ENCODE measurements around the gene POU2F2.

POU2F2 gene

GRCh38 chr19:42132030-42132628 lies at the start of gene POU2F2:
TSS of gene POU2F2 (minus strand) at chr19:42132446. CDS start at chr19:42132411, 35 bp downstream.
- DNase-seq (ENCODE audit: low spot score in 2 of 2) = peak; percentile 64 to 76
- Mint-ChIP-seq H3K27ac (ENCODE audit: low read depth) (peak within 1 kb of the TSS; percentile 26), H3K36me3 (ENCODE audit: insufficient read depth) (peaks cover 10% of the 10 kb centered on the region), H3K9me3 (no peaks in the 10 kb centered on the region), H3K4me3 (peak within 1 kb of the TSS; percentile 74), H3K4me1 (peaks cover 60% of the 10 kb centered on the region), H3K27me3 (no peaks in the 10 kb centered on the region)
- peak; percentile 87 for ATAC-seq (replicated peaks; ENCODE audit: extremely low read depth, poor library complexity, severe bottlenecking)

GRCh38 chr19:42178791-42179674 lies 46.8 kb upstream of the POU2F2 start:
- no peaks in the 10 kb centered on the region for H3K9me3 Mint-ChIP-seq
- H3K4me1 Mint-ChIP-seq = peaks cover 29% of the 10 kb centered on the region
- DNase-seq (ENCODE audit: low spot score in 2 of 2) = no peak
- no peak overlapping the region for H3K27ac Mint-ChIP-seq (ENCODE audit: low read depth)
- no peak for ATAC-seq (replicated peaks; ENCODE audit: extremely low read depth, poor library complexity, severe bottlenecking)
- no peaks in the 10 kb centered on the region for H3K27me3 Mint-ChIP-seq
- H3K36me3 Mint-ChIP-seq (ENCODE audit: insufficient read depth) = peaks cover 7% of the 10 kb centered on the region
- H3K4me3 Mint-ChIP-seq = no peak overlapping the region

DNA sequence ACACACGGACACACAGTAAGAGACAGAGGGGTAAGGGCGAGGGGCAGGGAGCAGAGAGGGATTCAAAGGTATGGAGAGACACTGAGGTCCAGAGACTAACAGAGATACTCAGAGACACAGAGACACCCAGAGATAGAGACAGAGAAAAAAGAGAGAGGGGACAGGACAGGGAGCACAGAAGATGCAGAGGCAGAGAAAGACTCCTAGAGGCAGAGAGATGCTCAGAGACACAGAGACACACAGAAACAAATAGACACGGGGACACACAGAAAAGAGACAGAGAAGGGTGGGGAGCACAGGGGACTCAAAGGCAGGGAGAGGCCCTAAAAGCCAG lies 45.4 kb upstream of the POU2F2 start:
- no peak overlapping the region for H3K27ac Mint-ChIP-seq (ENCODE audit: low read depth)

DNA sequence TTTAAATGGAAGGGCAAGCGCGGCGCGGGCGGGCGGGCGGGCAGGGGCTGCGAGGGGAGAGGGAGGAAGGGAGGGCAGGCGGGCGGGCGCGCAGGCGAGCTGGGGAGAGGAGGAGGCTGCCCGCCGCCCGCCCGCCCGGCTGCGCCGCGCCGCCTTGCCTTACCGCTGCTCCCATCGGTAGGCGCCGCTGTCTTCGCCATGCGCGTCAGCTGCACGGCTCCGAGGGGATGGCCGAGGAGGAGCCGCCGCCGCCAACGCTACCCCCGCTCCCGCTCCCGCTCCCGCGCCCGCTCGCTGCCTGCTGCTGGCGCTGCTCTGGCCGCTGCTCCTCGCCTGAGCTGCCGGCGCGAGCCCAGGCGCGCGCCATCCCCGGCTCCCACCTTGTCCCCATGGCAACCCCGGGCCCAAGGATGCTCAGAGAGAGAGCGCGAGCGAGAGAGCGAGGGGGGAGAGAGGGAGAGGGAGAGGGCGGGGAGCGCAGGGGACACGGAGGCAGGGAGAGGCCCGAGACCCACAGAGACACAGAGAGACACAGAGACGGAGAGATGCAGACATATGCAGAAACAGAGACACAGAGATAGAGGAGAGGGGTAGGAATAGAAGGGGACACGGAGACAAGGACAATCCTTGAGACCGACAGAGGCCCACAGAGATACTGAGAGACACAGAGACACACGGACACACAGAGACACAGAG lies 44.9 kb upstream of the POU2F2 start:
- Mint-ChIP-seq H3K9me3 (no peaks in the 10 kb centered on the region), H3K4me3 (no peak overlapping the region), H3K36me3 (ENCODE audit: insufficient read depth) (peaks cover 7% of the 10 kb centered on the region), H3K27me3 (no peaks in the 10 kb centered on the region), H3K4me1 (peaks cover 14% of the 10 kb centered on the region), H3K27ac (ENCODE audit: low read depth) (no peak overlapping the region)
- ATAC-seq (replicated peaks; ENCODE audit: extremely low read depth, poor library complexity, severe bottlenecking) (peak; percentile 94), DNase-seq (ENCODE audit: low spot score in 2 of 2) (peak; percentile 57 to 64)

More for the DNA sequence above, 45.4 kb upstream of the POU2F2 start:
- DNase-seq (ENCODE audit: low spot score in 2 of 2) (no peak), ATAC-seq (replicated peaks; ENCODE audit: extremely low read depth, poor library complexity, severe bottlenecking) (no peak)
- peaks cover 7% of the 10 kb centered on the region for H3K36me3 Mint-ChIP-seq (ENCODE audit: insufficient read depth)
- no peaks in the 10 kb centered on the region for H3K9me3 Mint-ChIP-seq
- H3K4me1 Mint-ChIP-seq = peaks cover 19% of the 10 kb centered on the region
- H3K27me3 Mint-ChIP-seq = no peaks in the 10 kb centered on the region
- no peak overlapping the region for H3K4me3 Mint-ChIP-seq

DNA sequence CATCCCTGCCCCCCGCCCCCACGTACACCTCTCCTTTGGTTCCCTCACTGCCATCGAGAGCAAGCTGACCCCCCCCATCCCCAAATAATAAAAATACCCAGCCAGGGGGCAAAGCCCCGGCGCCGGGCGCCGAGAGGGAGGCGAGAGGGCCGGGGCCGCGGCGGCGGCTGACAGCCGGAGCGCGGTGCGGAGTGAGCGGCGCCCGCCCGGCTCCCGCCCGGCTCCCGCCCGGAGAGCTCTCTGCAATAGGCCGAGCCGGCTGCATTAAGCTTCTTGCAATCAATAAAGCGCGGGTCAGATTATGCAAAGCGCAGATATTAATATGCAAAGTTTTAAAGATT lies 44.4 kb upstream of the POU2F2 start:
- Mint-ChIP-seq H3K36me3 (ENCODE audit: insufficient read depth) (peaks cover 6% of the 10 kb centered on the region), H3K4me1 (peaks cover 10% of the 10 kb centered on the region), H3K4me3 (no peak overlapping the region), H3K27me3 (no peaks in the 10 kb centered on the region), H3K9me3 (no peaks in the 10 kb centered on the region), H3K27ac (ENCODE audit: low read depth) (peak overlapping the region; percentile 89)
- DNase-seq (ENCODE audit: low spot score in 2 of 2) = no peak
- peak; percentile 53 for ATAC-seq (replicated peaks; ENCODE audit: extremely low read depth, poor library complexity, severe bottlenecking)

GRCh38 chr19:42175952-42176648 lies 43.9 kb upstream of the POU2F2 start:
- Mint-ChIP-seq H3K4me3 (no peak overlapping the region), H3K36me3 (ENCODE audit: insufficient read depth) (peaks cover 5% of the 10 kb centered on the region), H3K27ac (ENCODE audit: low read depth) (peak overlapping the region; percentile 89), H3K4me1 (peaks cover 10% of the 10 kb centered on the region), H3K27me3 (no peaks in the 10 kb centered on the region), H3K9me3 (no peaks in the 10 kb centered on the region)
- DNase-seq (ENCODE audit: low spot score in 2 of 2) (no peak), ATAC-seq (replicated peaks; ENCODE audit: extremely low read depth, poor library complexity, severe bottlenecking) (peak; percentile 31)

DNA sequence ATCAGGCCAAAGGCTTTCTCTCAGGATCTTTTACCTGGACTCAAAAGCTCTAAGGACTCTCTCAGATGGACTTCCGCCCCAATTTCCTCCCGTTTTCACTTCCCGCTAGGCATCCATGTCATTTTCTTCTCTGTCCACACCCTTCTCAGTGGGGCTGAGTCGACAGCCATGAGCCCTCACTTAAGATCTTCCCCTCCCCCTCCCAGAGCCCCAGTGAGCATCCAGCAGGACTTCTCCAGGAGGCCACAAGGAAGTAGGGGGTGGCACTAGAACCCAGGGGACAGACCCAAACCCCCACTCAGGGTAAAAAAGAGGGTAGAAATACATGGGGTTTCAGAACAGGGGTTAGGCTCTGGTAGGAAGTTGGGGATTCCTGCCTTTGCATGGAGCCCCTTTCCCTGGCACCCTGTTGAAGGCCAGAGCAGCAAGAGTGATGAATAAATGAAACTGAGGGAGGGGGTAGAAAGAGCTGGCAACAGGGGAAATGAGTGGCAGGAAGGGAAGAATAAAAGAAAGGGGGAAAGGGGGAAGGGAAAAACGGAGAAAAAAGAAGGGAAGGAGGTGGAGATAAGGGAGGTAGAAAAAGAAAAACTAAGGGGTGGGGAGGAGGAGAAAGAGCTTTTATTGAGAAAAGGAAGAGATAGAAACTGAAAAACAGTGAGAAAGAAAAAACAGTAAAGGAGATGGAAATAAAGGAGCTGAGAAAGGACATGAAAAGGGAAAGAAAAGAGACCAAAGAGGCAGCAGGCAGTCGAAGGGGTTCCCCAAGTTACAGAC lies 42.9 kb upstream of the POU2F2 start:
- no peak for ATAC-seq (replicated peaks; ENCODE audit: extremely low read depth, poor library complexity, severe bottlenecking)
- Mint-ChIP-seq H3K27ac (ENCODE audit: low read depth) (no peak overlapping the region), H3K4me3 (no peak overlapping the region), H3K36me3 (ENCODE audit: insufficient read depth) (peaks cover 5% of the 10 kb centered on the region), H3K4me1 (peaks cover 10% of the 10 kb centered on the region), H3K27me3 (no peaks in the 10 kb centered on the region), H3K9me3 (no peaks in the 10 kb centered on the region)
- DNase-seq (ENCODE audit: low spot score in 2 of 2) = no peak

DNA sequence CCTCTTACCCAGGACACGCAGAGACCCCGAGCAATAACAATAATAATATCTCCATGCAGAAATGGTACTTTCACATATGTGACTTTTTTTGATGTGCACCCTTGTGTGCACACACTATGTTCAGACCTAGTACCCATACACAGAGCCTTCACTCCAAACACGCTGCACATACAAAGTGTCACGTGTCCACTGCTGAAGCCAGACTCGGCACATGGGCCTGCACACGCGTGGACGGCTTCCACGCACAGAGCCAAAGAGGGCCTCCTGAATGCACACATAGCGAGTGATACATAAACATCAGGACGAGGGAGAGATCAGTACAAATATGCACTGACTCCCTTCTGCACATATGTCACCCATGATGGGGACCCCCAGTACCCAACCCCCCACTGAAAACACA lies 41.9 kb upstream of the POU2F2 start:
- ATAC-seq (replicated peaks; ENCODE audit: extremely low read depth, poor library complexity, severe bottlenecking) (no peak), DNase-seq (ENCODE audit: low spot score in 2 of 2) (no peak)
- Mint-ChIP-seq H3K27me3 (no peaks in the 10 kb centered on the region), H3K36me3 (ENCODE audit: insufficient read depth) (peaks cover 5% of the 10 kb centered on the region), H3K4me3 (no peak overlapping the region), H3K9me3 (no peaks in the 10 kb centered on the region), H3K27ac (ENCODE audit: low read depth) (no peak overlapping the region), H3K4me1 (peaks cover 10% of the 10 kb centered on the region)

DNA sequence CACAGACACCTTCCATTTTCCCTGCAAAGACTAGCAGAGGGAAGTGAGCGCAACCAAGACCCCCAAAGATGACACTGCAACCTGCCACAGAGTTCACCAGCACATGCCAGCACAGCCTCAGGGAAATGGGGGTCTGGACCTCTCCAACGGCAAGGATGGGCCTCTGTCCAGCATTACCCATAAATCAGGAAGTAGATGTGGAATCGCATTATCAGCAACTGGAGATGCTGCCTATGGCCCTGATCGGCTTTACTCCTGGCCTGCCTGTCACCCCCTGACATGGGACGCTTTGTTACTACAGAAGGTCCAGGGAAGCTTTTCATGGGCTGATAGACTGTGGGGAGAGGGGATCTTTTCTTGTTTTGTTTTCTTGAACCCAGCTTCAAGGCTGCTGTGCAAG lies 41.4 kb upstream of the POU2F2 start:
- ATAC-seq (replicated peaks; ENCODE audit: extremely low read depth, poor library complexity, severe bottlenecking) = no peak
- Mint-ChIP-seq H3K27ac (ENCODE audit: low read depth) (no peak overlapping the region), H3K9me3 (no peaks in the 10 kb centered on the region), H3K27me3 (no peaks in the 10 kb centered on the region), H3K4me3 (no peak overlapping the region), H3K36me3 (ENCODE audit: insufficient read depth) (peaks cover 5% of the 10 kb centered on the region), H3K4me1 (peaks cover 10% of the 10 kb centered on the region)
- DNase-seq (ENCODE audit: low spot score in 2 of 2) = no peak

- no peak for DNase-seq (ENCODE audit: low spot score in 2 of 2)
- Mint-ChIP-seq H3K9me3 (no peaks in the 10 kb centered on the region), H3K36me3 (ENCODE audit: insufficient read depth) (peaks cover 5% of the 10 kb centered on the region), H3K4me1 (peaks cover 10% of the 10 kb centered on the region), H3K27ac (ENCODE audit: low read depth) (no peak overlapping the region), H3K27me3 (no peaks in the 10 kb centered on the region), H3K4me3 (no peak overlapping the region)
- no peak for ATAC-seq (replicated peaks; ENCODE audit: extremely low read depth, poor library complexity, severe bottlenecking)
Measured at GRCh38 chr19:42172261-42172660, 40.0 kb upstream of the POU2F2 start.

GRCh38 chr19:42170715-42171114 lies 38.5 kb upstream of the POU2F2 start:
- Mint-ChIP-seq H3K27me3 (no peaks in the 10 kb centered on the region), H3K4me1 (peaks cover 2% of the 10 kb centered on the region), H3K4me3 (no peak overlapping the region)

More at GRCh38 chr19:42170715-42171114, 38.5 kb upstream of the POU2F2 start:
- DNase-seq (ENCODE audit: low spot score in 2 of 2) (no peak), ATAC-seq (replicated peaks; ENCODE audit: extremely low read depth, poor library complexity, severe bottlenecking) (no peak)
- Mint-ChIP-seq H3K27ac (ENCODE audit: low read depth) (no peak overlapping the region), H3K36me3 (ENCODE audit: insufficient read depth) (no peaks in the 10 kb centered on the region), H3K9me3 (no peaks in the 10 kb centered on the region)
